BJ (cell line): ENCODE results near the gene C2CD2L. TPM values are rescaled to one million over a fixed set of nuclear protein-coding genes. Genes with fewer than 3 reads are reported as not detected.
"Not testable (repeated sequence)": the region's sequence is repeated elsewhere in the genome, so short reads cannot be mapped to it uniquely, and the experiment has no call there.

Experiments
- CTCF ChIA-PET: fragments of 350-600 bp; formaldehyde crosslinking; extraction: SDS; loops from one replicate; lab custom pipeline; 2021; ENCODE audit warnings: antibody characterized with exemption, inconsistent platforms; lab: Yijun Ruan, JAX
- POLR2A ChIA-PET: fragments of 300-600 bp; sonication (Branson Sonifier 250); formaldehyde crosslinking; extraction: SDS; loops from one replicate; lab custom pipeline; 2021; ENCODE audit warnings: antibody characterized with exemption; lab: Charles Lee
- DNase-seq: peaks from one replicate; pipeline ENCODE4 v3.0.0-alpha.2; 2011; ENCODE audit warnings: low read depth
- H3K27me3 ChIP-seq: 2 replicates; pipeline ENCODE4 v1.6.0; 2011; ENCODE audit warnings: low read length; ENCODE audit not compliant: control insufficient read depth, insufficient read depth
- H3K36me3 ChIP-seq: 2 replicates; pipeline ENCODE4 v1.5.1; 2011; ENCODE audit warnings: low read length; ENCODE audit not compliant: control insufficient read depth, insufficient read depth
- H3K4me3 ChIP-seq: 2 replicates; pipeline ENCODE4 v1.5.1; 2011; ENCODE audit warnings: low read depth, mild to moderate bottlenecking, control low read depth, low read length
- CTCF ChIP-seq: IDR thresholded peaks from 2 replicates; pipeline ENCODE4 v1.5.1; 2011; ENCODE audit warnings: low read depth, mild to moderate bottlenecking, control low read depth, inconsistent platforms, low read length, moderate library complexity; ENCODE audit not compliant: insufficient read depth
- polyA plus RNA-seq: library from polyadenylated mRNA; depleted of rRNA; stranded (reverse); fragments of >200 nt; gene quantifications from 2 replicates; pipeline ENCODE4 v1.2.3, GENCODE V29; 2011

C2CD2L gene
- polyA plus RNA-seq, 1 experiment, result 5.7 TPM

DNA sequence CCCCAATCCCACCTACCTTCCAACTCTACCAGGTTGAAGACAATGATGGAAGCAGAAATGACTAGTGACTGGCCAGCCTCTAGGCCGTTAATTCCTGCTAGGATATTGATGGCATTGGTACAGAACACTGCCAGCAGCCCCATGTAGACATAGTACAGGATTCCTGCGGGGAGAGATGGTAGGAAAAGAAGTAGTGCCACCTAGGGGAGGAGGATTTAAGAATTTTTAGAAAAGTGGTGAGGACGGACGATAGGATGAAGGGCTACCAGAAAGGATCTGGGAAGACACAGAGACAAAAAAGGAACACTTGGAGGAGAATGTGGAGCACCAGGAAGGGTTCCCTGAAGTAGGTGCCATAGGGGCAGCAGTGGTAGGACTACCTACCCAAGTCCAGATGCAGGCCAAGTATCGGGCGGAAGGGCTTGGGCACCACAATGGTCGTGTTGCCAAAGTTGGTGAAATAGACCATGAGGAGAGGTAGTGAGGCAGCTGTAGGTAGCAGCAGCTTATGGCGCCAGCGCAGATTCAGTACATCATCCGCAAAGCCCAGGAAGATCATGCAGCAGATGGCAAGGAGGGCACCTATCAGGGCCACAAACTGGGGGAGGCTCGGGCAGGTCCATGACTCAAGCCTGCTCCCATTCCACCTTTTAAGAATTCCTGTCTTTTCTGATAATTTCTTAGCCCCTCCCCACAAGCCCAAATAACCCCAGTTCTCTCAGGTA, 6.7 kb upstream of the C2CD2L start:
- TF ChIP-seq CTCF, result peak; percentile 62
- H3K36me3 ChIP-seq, result peaks cover 4% of the 10 kb centered on the region
- no peak for DNase-seq
- no peaks in the 10 kb centered on the region for H3K27me3 ChIP-seq
- POLR2A ChIA-PET, result no interaction called here
- H3K4me3 ChIP-seq, result peak overlapping the region; percentile 76
- CTCF ChIA-PET, result interaction anchor here (0.8 to 2.2 kb wide), 4 partner anchors 14 to 96 kb away, joined by 3 to 8 read pairs (median 3); no protein-coding TSS in a partner anchor

DNA sequence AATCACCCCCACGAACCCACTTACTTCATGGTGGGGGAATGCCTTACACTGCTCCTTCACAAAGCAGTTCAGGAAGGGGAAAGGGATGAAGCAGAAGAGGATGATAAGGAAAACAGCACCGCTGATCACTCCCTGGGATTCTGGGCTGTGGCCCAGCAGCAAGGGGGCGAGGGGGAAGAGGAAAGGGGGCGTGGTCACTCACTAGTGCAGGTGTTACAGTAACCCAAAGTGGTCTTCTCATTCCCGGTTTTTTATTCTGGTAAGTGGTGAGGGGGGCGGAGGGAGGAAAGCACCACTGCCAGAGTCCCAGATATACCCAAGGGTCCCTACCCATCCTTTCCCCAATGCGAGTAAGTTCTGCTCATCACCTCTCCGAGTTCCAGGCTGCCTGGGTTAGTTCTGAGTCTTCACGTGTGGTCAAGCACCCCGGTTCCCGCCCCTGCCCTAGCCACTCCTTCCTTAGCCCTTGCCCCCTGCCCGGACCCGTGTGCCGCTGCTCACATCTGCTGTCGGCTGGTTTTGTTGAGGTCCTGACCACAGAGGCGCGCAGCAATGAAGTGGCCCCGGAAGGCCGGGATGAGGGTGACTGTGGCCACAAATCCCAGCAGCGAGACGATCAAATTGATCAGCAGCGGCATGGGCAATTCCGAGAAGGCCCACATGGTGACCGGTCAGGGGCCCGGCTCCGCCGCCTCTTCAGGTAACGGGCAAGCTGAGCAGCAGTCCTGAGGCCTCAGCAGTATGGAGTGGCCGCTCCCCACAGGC, 6.0 kb upstream of the C2CD2L start:
- DNase-seq, result no peak
- TF ChIP-seq CTCF, result peak; percentile 23; the same call in 1 of the 2 replicates
- CTCF ChIA-PET, result interaction anchor here (0.7 to 2.2 kb wide), 7 partner anchors 21 to 236 kb away, joined by 3 to 8 read pairs (median 4); no protein-coding TSS in a partner anchor
- Histone ChIP-seq H3K4me3 (peak overlapping the region; percentile 76), H3K27me3 (no peaks in the 10 kb centered on the region), H3K36me3 (peaks cover 4% of the 10 kb centered on the region)
- POLR2A ChIA-PET, result interaction anchor here (0.6 to 1.0 kb wide), 2 partner anchors 15 to 236 kb away, joined by 3 to 11 read pairs; no protein-coding TSS in a partner anchor

- H3K36me3 ChIP-seq, result peaks cover 4% of the 10 kb centered on the region
- CTCF ChIA-PET, result interaction anchor here (0.7 to 2.2 kb wide), 11 partner anchors 21 to 236 kb away, joined by 3 to 10 read pairs (median 4); partner anchors contain the start of gene TRAPPC4
Observed at GRCh38 chr11:119101759-119102423, 5.3 kb upstream of the C2CD2L start, which contains the start of gene DPAGT1. Gene DPAGT1 (minus strand): TSS chr11:119101853. CDS start chr11:119101655, 198 bp downstream.

GRCh38 chr11:119103161-119103664, 3.9 kb upstream of the C2CD2L start:
- POLR2A ChIA-PET, H3K4me3 ChIP-seq, DNase-seq, H3K36me3 ChIP-seq, H3K27me3 ChIP-seq: not testable (repeated sequence)
- CTCF ChIA-PET, result interaction anchor here (1.1 to 1.7 kb wide), 5 partner anchors 19 to 221 kb away, joined by 3 to 10 read pairs (median 4); partner anchors contain the start of gene TRAPPC4

More at GRCh38 chr11:119101759-119102423, 5.3 kb upstream of the C2CD2L start, which contains the start of gene DPAGT1:
- POLR2A ChIA-PET, result interaction anchor here (0.6 to 1.0 kb wide), 5 partner anchors 9 to 291 kb away, joined by 3 to 14 read pairs (median 9); no protein-coding TSS in a partner anchor
- DNase-seq, result peak; percentile 80
- TF ChIP-seq CTCF, result no peak
- peak within 1 kb of the TSS; percentile 76 for H3K4me3 ChIP-seq
- H3K27me3 ChIP-seq, result no peaks in the 10 kb centered on the region

GRCh38 chr11:119103793-119104192, 3.4 kb upstream of the C2CD2L start:
- CTCF ChIA-PET, result no interaction called here
- Histone ChIP-seq H3K27me3 (no peaks in the 10 kb centered on the region), H3K36me3 (no peaks in the 10 kb centered on the region), H3K4me3 (no peak overlapping the region)
- no peak for DNase-seq
- no peak for TF ChIP-seq CTCF
- POLR2A ChIA-PET, result no interaction called here
